ENCODE data around the gene EVA1C.

GRCh38 chr21:32548978-32549377, 136.5 kb downstream of the EVA1C start:
- TF ChIP-seq, protein P1, sequence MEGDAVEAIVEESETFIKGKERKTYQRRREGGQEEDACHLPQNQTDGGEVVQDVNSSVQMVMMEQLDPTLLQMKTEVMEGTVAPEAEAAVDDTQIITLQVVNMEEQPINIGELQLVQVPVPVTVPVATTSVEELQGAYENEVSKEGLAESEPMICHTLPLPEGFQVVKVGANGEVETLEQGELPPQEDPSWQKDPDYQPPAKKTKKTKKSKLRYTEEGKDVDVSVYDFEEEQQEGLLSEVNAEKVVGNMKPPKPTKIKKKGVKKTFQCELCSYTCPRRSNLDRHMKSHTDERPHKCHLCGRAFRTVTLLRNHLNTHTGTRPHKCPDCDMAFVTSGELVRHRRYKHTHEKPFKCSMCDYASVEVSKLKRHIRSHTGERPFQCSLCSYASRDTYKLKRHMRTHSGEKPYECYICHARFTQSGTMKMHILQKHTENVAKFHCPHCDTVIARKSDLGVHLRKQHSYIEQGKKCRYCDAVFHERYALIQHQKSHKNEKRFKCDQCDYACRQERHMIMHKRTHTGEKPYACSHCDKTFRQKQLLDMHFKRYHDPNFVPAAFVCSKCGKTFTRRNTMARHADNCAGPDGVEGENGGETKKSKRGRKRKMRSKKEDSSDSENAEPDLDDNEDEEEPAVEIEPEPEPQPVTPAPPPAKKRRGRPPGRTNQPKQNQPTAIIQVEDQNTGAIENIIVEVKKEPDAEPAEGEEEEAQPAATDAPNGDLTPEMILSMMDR (IDR thresholded peaks at IDR 0.05), result no peak
- no peak for TF ChIP-seq POLR2AphosphoS5 (IDR thresholded peaks at IDR 0.05)
- no peak for TF ChIP-seq POLR2A (IDR thresholded peaks at IDR 0.05)

All from gastroesophageal sphincter (tissue), 3 donors.